ENCODE measurements around the gene WDR7. TPM values are rescaled to one million over a fixed set of nuclear protein-coding genes. Genes with fewer than 3 reads are reported as not detected.

Gene WDR7
- total and polyA plus RNA-seq, 10 of the 15 experiments (the other 5 are each of a cell fraction or from before 2014, with no cell fraction given), result 2.8 to 16.5 (median 11.7) TPM

GRCh38 chr18:56740645-56741044 is 89.5 kb downstream of the WDR7 start:
- Histone ChIP-seq H3K9ac (ENCODE audit: control insufficient read depth, insufficient read depth, low read length) (no peak overlapping the region), H3K27me3 (replicated peaks in 1 of 2; ENCODE audit: control insufficient read depth in 2 of 2, insufficient read depth in 2 of 2, low read length in 1 of 2) (no peaks in the 10 kb centered on the region), H2AFZ (ENCODE audit: control insufficient read depth, low read depth, low read length) (no peak overlapping the region), H3K27ac (ENCODE audit: control insufficient read depth, insufficient read depth) (no peak overlapping the region), H3K4me1 (ENCODE audit: control insufficient read depth, insufficient read depth, low read length) (no peaks in the 10 kb centered on the region), H3K4me3 (no peak overlapping the region), H3K79me2 (ENCODE audit: control insufficient read depth, insufficient read depth, low read length) (no peaks in the 10 kb centered on the region), H3K9me3 (replicated peaks; ENCODE audit: control insufficient read depth, insufficient read depth, low read length) (no peaks in the 10 kb centered on the region), H3K4me2 (ENCODE audit: control insufficient read depth, insufficient read depth) (no peak overlapping the region), H3K36me3 (ENCODE audit: control insufficient read depth in 2 of 2, insufficient read depth in 2 of 2, low read length in 1 of 2) (no peaks in the 10 kb centered on the region; a peak in 1 of 4 replicates), H4K20me1 (ENCODE audit: control insufficient read depth, insufficient read depth) (no peaks in the 10 kb centered on the region)
- FAIRE-seq, result no peak
- ChIA-PET SMC1A (ENCODE audit: uncharacterized antibody, unreplicated experiment) (interaction anchor here (1.0 kb wide), 1 partner anchor 37 kb away, joined by 3 read pairs; no protein-coding TSS in a partner anchor), RAD21 (ENCODE audit: unreplicated experiment) (no interaction called here), POLR2A (no interaction called here), CTCF (interaction anchor here (0.6 to 1.0 kb wide), 2 partner anchors 94 to 821 kb away, joined by 3 read pairs; no protein-coding TSS in a partner anchor)
- DNase-seq (ENCODE audit: low read depth, low spot score), result no peak
- WGBS (ENCODE audit: insufficient coverage, insufficient replicate concordance, low lambda C conversion rate, missing lambda C conversion rate), result 100% methylated on average over 1 of the region's 1 CpG
- in situ Hi-C loops (cut with MboI) (loop anchor here (5.0 kb wide), 2 partner anchors 707 to 827 kb away; no protein-coding TSS in a partner anchor), intact Hi-C loops (cut with micrococcal nuclease; ENCODE audit: unreplicated experiment) (no loop called here)
- BruUV-seq (replicated peaks), result no TSS peak
- no peak for ATAC-seq
- TF ChIP-seq IKZF1 (conservative IDR thresholded peaks at IDR 0.05) (no peak), RB1 (IDR thresholded peaks at IDR 0.05; ENCODE audit: borderline replicate concordance) (no peak), MTA2 (IDR thresholded peaks at IDR 0.05; ENCODE audit: low read depth) (no peak), RELB (IDR thresholded peaks at IDR 0.05; ENCODE audit: low read depth) (no peak), EP300 (IDR thresholded peaks at IDR 0.05; ENCODE audit: borderline replicate concordance in 1 of 2, control insufficient read depth in 1 of 2, low read depth in 2 of 2, low read length in 2 of 2) (no peak), NFXL1 (IDR thresholded peaks at IDR 0.05; ENCODE audit: borderline replicate concordance) (no peak), ZBTB4 (CRISPR knock-in tag; IDR thresholded peaks at IDR 0.05) (no peak), CBX3 (IDR thresholded peaks at IDR 0.05; ENCODE audit: borderline replicate concordance, low read depth) (no peak), EZH2 (IDR thresholded peaks at IDR 0.05; ENCODE audit: borderline replicate concordance, control insufficient read depth, low read depth, low read length) (no peak), ZNF687 (IDR thresholded peaks at IDR 0.05) (no peak), CBX5 (IDR thresholded peaks at IDR 0.05; ENCODE audit: low read depth) (no peak), FOS (IDR thresholded peaks at IDR 0.05; ENCODE audit: borderline replicate concordance, extremely low read depth, insufficient read length) (no peak), MTA3 (IDR thresholded peaks at IDR 0.05; ENCODE audit: borderline replicate concordance, low read length) (no peak), SP1 (IDR thresholded peaks at IDR 0.05; ENCODE audit: low read depth, low read length) (no peak)
